MM.1S (cell line): ENCODE measurements around the gene ZNF791.

ENCODE experiments used
- EZH2 ChIP-seq: fragments of 300-600 bp; sonication (generic); optimal IDR thresholded peaks from 2 replicates; pipeline ENCODE3; 2017; ENCODE audit warnings: low read depth, mild to moderate bottlenecking, antibody characterized with exemption, low read length, mixed read lengths
- TF ChIP-seq, protein P1 (sequence below): fragments of 300-600 bp; sonication (generic); IDR thresholded peaks from 2 replicates; pipeline ENCODE4 v1.5.1; 2016; ENCODE audit warnings: antibody characterized with exemption, low read length, mixed read lengths

DNA sequence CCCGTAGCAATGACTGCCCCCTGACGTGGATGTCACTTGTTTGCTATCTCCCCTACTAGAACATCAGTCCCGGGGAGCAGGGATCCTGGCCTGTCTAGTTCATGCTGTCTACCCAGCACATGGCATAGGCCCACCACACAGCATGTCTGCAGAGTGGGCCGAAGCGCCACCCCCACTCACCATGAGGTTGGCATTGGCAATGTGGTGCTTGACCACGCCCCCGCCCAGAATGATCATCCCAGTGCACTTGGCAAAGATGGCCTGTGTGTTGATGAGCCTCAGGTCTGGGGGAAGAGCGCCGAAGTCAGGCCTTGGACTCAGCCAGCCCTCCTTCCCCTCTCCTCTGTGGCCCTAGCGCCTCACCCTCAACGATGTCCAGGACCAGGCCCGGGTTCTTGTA lies 66.2 kb downstream of the ZNF791 start:
- TF ChIP-seq, protein P1, sequence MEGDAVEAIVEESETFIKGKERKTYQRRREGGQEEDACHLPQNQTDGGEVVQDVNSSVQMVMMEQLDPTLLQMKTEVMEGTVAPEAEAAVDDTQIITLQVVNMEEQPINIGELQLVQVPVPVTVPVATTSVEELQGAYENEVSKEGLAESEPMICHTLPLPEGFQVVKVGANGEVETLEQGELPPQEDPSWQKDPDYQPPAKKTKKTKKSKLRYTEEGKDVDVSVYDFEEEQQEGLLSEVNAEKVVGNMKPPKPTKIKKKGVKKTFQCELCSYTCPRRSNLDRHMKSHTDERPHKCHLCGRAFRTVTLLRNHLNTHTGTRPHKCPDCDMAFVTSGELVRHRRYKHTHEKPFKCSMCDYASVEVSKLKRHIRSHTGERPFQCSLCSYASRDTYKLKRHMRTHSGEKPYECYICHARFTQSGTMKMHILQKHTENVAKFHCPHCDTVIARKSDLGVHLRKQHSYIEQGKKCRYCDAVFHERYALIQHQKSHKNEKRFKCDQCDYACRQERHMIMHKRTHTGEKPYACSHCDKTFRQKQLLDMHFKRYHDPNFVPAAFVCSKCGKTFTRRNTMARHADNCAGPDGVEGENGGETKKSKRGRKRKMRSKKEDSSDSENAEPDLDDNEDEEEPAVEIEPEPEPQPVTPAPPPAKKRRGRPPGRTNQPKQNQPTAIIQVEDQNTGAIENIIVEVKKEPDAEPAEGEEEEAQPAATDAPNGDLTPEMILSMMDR, result no peak
- no peak for TF ChIP-seq EZH2
